IPS-NIHi11 (cell line): ENCODE results near the gene HUWE1.

ENCODE experiments used
- DNase-seq: peaks from one replicate; pipeline ENCODE4 v3.0.0; 2012; ENCODE audit warnings: mixed read lengths, low spot score

Gene HUWE1

DNA sequence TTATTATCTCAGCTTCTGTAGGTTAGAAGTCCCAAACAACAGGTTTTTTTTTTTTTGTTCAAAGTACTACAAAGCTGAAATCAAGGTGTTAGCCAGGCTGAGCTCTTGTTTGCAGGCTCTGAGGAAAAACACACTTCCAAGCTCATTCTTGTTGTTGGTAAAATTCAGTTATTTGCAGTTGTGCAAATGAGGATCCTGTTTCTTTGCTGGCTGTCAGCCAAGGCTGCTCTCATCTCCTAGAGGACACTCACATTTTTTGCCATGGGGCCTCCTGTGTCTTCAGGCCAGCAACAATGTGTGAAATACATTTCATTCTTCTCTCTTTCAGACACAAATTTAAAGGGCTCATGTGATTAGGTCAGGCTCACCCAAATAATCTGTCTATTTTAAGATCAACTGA, 192.1 kb downstream of the HUWE1 start:
- DNase-seq: no peak

DNA sequence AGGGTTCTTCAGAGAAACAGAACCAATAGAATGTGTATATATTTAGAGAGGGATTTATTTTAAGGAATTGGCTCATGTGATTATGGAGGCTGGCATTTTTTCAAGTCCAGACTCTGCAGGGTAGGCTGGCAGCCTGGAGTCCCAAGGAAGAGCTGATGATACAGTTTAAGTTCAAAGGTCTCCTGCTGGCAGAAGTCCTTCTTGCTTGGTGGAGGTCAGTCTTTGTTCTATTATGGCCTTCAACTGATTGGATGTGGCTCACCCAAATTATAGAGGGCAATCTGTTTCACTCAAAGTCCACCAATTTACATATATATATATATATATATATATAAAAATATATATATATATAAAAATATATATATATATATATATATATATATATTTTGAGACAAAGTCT, 200.2 kb downstream of the HUWE1 start:
- DNase-seq: no peak

DNA sequence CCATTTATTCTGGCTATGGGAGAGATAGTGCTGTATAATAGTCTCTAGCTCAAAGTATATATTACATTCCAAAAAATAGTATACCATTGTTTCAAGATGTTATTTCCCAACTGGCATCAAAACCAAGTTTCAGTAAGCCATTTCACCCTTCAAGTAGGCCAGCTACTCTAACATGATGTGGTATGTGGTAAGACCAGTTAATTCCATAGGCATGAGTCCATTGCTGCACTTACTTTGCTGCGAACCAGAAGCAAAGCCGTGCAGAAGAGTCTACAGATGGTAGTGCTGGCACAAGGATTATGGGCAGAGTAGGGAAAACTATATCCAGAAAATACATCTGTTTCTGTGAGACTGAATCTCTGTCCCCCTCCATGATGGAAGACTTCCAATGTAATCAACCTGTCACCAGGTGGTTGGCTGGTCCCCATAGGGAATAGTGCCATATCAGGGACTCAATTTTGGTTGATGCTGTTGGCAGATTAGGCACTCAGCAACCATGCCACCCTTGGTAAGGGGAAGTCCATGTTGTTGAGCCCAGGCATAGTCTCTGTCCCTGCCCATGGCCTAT, 202.6 kb downstream of the HUWE1 start:
- no peak for DNase-seq

DNA sequence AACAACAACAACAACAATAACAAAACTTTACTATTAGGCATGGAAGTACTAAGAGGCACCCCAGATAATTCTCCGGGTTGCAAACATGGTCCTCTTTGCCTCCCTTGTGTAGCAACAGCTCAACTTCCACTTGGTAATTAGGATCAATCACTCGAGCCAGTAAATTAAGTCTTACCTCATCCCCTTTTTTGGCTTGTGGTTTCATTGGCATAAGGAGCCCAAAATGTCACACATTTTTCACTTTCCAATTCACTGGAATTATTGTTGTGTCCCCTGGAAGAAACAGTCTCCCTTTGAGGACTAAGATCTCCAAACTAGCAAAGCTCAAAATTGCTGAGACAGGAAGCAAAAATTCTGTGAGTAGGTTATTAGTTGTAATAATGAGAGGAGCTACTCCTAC, 203.1 kb downstream of the HUWE1 start:
- no peak for DNase-seq
